HG03097 (cell line): ENCODE data around the gene MREG.
"Not testable (repeated sequence)": the region's sequence is repeated elsewhere in the genome, so short reads cannot be mapped to it uniquely, and the experiment has no call there.

ENCODE experiments used
- ATAC-seq: cut with Tn5 transposase; IDR thresholded peaks from one replicate; pipeline ENCODE4 v1.9.1; 2021; ENCODE audit not compliant: unreplicated experiment, low FRiP score

MREG gene

DNA sequence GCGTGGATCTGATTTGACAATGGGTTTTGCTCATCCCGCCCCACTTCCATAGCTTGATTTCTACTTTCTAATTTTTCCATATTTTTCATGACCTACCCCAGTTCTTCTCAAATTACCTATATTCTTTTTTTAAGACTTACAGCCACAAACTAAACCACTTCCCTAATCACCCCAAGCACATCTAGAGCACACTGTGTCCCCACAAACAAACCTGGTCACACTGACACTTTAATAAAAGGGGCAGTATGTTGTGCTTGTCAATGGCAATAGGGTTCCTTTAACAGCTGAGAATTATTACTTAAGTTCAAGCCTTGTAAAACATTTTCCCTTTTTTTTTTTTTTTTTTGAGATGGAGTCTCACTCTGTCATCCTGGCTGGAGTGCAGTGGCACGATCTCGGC is 47.1 kb downstream of the MREG start:
- no peak for ATAC-seq

DNA sequence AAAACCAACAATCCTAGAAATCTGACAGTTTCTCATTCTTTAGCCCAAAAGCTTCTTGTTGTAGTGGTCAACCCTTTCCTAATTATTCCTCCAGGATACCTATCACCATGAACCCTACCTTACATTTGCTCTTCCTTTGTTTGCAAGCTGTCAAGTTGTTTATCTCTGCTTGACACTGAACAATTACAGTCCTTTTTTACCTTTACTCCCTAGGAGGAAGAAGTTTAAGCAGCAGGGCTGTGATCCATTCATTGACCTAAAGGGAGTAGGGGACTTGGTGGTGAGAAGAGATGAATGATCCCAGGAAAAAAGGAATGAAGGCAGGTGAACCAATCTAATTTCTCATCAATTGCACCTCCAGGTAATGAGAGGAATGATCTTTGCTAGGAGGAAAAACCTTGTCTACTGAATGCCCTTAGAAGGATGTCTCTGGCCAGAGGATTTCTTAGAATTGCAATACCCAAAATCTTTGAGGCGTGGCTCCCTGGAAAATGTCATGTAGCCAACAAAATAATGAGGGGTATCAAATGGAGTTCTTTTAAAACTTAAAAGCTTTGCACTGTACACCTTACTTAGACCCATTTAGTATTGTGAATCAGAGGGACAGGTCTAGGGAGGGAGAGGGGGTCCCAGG is 47.7 kb downstream of the MREG start:
- no peak for ATAC-seq

DNA sequence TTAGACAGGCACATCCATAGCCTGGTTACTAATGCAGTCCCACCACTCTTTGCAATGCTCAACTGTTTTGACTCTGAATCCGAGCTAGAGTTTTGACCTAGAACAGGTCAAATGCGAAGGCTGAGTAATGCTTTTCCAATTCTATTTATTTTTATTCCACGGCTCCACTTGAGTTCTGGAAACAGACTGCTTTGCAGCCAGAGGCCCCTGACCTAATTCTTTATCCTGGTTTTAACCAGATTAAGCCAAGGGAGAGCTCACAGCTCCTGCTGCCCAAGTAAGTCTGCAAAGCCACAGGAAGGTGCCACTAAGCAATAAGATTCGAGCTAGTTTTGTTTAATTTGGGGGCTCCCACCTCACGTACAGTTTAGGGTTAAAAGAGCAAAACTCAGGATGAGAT is 51.4 kb downstream of the MREG start:
- ATAC-seq, result no peak

DNA sequence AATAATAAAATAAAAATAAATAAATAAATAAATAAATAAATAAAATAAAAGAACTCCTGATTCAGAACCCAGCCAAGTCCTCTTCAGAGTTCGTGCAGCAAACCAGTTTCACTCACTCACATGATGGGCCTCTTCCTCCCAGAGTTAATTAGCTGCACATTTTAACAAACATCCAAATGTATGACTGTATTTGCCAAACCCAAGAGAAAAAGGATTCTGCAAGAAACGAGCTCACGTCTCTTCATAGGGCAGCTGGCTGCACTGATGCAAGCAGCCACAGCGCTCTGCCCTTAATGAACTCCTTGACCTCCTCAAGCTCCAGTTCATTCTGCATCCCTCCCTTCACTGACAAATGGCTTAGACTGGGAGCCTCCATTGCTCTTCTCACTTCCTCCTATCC is 55.1 kb downstream of the MREG start:
- no peak for ATAC-seq

DNA sequence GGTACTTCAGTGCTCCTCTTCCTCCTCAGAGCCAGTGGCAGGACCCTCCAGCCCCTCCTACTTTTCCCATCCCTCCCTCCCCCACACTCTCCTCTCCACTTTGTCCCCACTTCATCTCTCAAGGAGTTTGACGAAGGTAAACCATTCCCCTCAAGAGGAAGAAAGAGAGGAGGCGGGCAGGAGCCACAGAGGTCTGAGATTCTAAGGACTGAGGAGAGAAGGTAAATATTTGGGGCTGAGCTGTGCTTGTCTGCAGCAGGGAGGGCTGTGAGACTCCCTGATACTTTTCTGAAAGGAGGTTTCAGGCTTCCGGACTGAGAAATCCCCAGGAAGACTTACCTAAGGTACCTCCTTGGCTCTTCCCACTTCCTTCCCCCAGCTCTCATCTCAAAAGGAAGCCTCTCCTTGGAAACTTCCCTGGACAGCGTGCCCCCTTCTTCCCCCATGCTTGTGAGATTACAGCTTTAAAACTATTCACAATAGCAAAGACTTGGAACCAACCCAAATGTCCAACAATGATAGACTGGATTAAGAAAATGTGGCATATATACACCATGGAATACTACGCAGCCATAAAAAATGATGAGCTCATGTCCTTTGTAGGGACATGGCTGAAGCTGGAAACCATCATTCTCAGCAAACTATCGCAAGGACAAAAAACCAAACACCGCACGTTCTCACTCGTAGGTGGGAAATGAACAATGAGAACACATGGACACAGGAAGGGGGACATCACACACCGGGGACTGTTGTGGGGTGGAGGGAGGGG is 55.8 kb downstream of the MREG start:
- not testable (repeated sequence) for ATAC-seq

DNA sequence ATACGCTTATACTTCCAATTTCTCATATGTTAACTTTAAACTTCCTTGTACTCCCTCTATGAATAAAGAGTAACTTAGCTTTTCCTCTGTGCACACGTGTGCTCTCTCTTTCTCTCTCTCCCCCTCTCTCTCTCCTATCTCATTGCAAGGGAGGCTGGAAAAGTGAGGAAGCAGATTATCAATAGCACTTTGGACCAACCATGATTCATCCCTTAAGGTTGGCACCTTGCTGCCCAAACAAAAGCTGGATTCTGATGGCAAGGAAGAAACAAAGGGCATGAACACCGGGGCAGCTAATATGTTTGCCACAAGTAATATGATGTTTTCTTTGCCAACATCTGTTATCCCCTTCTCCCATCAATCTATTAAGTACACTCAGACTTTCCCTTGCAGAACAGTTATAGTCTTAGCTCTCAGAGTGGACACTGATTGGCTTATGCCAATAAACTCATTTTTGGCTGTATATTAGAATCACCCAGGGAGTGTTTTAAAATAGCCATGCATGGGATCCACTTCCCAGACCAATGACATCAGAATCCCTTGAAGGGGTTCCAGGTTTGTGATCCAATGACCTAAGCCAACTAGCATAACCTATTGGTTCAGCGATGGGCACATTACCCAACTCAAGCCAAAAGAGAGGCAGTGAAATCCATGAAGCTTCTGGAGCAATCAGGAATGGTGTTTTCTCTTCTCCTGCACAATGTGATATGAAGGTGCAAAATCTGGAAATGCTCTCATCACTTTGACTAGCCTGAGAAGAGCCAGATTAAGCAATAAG is 60.3 kb downstream of the MREG start:
- no peak for ATAC-seq

DNA sequence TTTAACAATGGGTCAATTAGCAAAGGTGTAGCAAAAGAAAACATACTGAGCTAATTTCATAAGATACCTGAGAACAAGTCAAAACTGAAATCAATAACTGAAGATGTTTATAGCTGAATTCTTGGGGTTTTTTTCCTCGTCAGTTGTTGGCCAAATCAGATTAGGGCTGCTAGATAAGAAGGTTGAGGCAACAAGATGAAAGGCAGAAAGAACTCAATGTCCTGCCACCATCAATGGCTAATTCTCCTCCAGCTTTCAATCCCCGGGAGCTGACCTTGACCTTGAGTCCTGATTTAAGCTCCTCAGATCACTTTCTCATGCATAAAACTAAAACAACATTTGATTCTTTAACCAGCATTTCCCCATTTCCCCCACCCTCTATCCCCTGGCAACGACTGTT is 61.8 kb downstream of the MREG start:
- ATAC-seq, result no peak

DNA sequence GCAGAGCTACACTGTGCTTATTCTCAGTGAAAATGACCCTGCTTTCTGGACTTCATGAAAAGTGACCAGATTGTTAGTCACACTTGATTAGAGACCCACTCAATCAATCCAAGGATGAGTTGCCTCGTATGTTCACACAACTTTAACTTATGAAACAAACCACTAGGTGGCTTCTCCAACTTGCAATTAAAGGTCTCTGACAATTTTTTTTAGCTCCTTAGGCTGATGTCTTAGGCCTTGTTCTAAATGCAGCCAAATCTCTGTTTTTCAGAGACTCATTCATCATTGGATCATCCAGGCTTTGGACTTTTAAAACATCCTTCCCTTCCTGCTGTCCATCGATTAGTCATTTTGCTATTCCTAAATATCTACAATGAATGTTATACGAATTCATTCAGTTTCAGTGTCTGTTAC is 63.4 kb downstream of the MREG start:
- ATAC-seq, result peak; percentile 58

DNA sequence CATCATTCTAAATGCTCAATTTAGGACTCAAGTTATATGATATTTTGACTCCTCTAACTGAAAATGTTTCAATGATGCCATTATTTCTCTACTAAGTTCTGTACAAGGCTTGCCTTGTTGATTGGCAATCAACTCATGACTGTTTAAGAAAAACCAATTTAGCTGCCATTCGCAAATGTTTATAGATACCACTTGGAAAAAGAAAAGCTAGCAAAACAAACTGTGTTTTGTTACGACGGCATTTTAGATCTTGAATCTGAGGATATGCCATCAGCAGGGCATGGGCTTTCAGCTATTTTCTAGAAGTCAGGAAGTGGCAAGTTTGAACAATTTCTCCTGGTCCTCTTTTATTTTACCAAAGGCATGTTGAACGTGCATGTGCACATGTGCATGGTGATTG is 65.3 kb downstream of the MREG start:
- ATAC-seq, result no peak

DNA sequence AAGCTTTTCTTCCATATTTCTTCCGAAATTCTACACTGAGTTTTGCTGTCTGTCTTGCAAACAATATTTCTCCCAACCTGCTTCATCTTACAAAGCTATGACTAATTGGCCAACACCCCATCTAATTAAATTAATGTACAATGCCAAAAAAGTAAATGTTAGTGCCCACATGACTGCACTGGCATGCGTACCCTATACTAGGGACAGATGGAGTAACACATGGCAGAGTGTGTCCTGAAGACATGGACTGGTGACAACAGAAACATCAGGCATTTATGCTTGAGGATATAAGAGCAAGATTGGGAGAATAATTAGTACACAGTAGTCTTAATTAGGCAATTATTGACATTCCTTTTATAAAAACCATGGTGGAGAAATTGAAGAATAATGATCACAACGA is 66.8 kb downstream of the MREG start:
- ATAC-seq, result no peak

DNA sequence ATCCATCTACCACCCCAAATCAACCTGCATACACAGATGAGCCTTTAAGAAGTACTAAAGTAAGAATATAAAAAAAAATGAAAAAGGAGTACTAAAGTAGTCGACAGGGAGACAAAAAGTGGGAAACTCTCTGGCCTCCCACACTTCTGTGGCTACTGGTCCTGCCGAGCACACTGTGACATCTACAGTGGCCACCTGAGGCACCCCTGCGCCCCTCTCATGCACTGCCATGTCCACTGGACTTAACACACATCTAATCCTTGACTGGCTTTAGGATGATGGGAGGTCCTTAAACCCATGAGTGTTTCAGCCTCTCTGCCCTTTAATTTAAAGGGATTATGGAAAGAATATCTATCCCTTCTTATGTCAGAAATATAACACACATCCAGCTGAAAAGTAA is 71.2 kb downstream of the MREG start:
- no peak for ATAC-seq

DNA sequence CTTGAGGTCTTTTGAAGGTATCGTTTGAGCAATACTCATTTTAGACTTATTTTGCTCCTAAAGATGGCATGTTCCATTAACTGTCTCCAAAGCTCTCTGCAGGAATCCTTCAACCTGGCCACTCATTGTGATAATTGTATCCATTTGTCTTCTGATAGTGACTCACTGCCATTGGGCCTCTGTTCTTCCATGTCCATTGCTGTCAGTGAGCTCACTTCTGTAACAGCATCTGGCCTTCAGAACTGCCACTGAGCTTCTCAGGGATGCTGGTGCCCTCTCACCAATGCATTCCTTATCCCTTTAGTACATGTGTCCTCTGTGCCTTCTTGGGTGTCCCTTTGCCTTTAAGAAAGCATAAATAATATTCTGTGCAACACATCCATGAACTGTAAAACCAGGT is 71.6 kb downstream of the MREG start:
- no peak for ATAC-seq

DNA sequence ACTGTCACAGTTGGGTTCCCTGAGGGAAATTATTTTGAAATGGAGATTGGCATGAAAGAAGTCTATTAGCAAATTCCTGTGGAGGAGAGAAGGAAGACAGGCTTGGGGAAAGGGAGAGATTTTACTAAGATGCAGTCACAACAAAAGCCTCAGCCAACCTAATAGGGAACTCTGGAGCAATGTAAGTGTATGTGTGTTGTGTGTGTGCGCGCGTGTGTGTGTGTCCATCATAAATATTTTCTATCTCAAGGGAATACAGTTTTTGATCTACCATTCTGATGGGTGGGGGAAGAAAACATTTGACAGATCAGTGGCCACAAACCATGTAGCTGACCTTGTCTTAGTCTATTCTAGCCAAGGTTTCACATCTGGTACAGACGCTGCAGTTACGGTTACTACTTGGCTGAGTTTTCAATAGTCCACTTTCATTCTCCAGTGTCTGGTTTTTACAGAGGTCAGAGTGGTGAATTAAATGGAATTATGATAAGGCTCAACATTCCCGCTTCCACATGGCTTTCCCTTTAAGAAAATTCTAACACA is 72.6 kb downstream of the MREG start:
- ATAC-seq, result no peak

DNA sequence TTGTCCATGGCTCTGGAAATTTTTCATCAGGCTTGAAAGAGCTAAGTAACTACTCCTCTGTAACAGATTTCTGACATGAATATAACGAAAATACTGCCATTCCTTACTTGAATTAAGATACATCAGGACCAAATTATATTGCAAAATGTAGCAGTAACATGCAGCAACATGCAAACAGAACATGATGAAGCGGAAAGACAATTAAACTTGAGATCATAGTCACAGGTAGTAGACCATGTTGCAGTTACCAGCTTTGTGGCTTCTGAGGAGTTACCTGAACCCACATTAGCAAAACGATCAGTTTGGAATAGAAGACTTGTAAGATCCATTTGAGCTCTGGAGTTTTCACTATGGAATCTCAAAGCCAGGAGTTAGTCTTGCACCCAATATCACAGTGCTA is 76.2 kb downstream of the MREG start:
- no peak for ATAC-seq

DNA sequence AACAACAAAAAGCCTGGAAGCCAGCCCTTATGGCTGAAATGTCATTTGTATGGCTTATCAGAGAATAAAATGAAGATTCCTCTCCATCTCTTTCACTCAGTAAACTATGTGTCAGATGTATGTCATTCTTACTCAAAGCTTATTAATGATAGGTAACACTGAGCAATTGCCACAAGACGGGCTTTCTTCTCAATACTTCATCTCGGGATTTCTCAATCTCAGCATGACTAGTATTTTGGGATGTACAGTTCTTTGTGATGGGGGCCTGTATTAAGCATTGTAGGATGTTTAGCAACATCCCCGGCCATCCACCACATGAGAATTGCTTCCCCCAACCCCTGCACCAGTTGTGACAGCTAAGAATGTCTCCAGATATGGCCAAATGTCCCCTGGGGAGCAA is 80.2 kb downstream of the MREG start:
- no peak for ATAC-seq

DNA sequence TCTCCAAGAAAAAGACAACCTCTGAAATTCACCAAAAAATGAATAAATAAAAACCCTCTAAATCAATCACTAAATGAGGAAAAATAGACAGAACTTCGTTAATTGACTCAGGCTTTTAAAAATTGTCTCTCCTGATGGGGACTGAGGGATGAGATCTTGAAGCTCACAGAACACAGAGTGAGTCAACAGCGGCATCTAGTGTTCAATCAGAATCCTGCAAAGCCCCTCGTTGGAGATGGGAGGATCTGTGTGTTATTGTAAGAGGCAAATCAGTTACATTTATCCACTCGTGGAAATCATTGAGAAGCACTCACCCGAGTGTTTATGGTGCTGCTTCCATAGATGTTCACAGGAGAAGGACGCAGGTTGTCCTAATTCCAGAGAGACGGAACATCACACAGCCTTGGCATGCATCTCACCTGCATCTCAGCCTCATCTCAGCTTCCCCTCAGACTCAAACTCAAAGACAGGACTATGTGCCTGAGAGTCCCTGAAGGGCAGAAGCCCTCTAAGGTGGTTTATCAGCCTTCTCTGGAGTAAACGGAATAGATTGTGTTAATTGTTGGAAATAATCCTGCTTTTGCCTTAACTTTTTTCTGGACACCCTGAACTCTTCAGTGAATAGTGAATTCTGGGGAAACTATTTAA is 82.0 kb downstream of the MREG start:
- peak; percentile 77 for ATAC-seq

DNA sequence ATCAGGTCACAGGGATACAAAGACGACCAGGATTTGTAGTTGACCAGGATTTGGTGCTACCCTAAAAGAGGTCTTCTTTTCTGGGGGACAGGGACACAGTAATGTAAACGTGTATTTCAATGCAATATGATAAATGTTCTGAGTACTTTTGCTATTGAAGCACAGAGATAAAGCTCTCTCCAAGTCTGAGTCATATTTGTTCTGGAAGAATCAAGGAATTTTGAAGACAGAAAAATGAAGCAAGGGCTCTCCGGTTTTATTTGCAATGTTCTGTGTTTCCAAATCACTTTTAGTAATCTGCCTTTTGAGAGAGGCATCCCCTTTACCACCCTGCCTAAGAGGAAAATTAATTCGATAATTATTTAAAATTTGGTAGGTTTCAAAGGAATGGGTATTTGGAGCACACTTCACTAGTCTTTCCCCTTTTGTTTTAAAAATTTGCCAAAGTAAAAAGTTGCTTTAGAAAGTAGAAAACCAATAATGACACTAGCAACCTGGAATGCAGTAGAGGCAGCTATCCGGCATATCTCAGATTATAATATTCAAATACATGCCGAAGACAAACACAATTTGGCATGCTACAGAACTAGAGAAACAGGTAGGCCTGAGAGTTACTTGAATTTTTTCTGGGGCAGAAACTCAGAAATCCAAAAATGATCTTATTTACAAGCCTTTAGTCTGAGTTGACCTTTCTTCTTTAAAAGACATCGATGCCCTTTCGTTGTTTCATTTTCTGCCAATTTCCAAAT is 82.7 kb downstream of the MREG start:
- ATAC-seq, result no peak

DNA sequence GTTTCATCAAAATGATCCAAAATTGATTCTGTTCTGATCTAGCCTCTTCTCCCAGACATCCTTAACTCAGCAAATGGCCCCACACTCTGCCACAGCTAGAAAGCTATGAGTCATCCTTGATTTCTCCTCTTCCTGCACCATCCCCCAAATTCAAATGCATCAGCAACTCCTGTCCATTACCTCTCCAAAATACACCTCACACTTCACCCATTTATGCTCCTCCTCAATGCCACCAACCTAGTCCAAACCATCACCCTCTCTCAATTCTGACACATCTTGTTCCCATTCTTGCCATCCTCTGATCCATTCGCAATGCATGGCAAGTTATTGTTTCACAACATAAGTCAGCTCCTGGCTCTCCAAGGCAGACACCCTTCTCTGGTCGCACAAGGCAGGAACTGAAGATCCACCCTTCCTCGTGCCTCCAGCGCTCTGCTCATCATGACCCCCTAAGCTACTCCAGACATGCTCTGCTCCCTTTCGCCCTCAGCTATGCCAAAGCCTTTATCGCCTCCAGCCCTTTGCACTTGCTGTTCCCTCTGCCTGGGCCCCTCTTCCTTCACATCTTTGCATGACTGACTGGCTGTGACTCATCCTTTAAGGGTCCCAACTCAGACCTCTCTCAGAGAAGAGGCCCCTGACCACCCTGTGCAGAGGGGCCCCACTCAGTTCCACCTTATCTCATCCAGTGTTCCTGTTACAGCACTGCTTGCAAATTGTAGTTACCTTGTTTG is 83.6 kb downstream of the MREG start:
- no peak for ATAC-seq

DNA sequence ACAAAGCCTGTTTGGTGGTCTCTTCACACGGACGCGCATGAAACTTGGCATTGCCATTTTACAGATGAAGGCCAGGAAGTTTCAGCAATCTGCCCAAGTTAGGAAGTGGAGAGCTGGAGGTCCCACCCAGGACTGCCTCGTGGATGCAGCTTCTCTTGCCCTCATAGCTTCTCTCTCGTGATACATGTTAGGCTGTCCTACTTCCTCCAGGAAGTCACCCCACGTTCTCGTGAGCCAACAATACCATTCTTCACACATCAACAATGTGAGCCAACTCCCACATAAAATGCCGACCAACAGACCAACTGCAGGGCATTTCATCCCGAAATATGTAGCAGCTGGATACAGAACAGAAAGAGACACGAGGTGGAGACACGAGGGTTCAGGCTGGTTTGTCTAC is 85.3 kb downstream of the MREG start:
- no peak for ATAC-seq

DNA sequence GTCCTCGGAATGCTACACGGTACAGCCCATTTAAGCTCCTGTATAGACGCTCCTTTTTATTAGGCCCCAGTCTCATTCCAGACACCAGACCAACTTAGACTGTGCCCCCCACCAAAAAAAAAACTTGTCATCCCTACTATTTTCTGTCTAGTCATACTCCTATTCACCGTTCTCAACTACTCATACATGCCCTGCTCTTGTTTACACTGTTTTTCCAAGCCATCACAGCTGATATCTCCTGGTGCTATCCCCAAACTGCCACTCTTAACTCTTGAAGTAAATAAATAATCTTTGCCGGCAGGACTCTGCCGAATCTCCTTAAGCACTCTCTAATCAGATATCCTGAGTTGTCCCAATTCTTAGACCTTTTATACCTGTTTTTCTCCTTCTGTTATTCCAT is 86.4 kb downstream of the MREG start:
- not testable (repeated sequence) for ATAC-seq
